Esophagus squamous epithelium (tissue), 4 donors: Measurements from ENCODE around the gene DTX3L.

Experiments used
- POLR2A ChIP-seq, 4 donors: fragments of 450-650 bp; IDR thresholded peaks; one replicate each; pipeline ENCODE4 v1.6.1; 2017; ENCODE audit warnings: antibody characterized with exemption in 4 of 4, mild to moderate bottlenecking in 4 of 4, moderate library complexity in 3 of 4
- TF ChIP-seq, protein P1 (sequence below), 6 experiments: fragments of 450-650 bp in 4 of 6; fragments of 200-600 bp in 2 of 6; sonication (generic) in 2 of 6; IDR thresholded peaks; one replicate each; pipeline ENCODE4 v1.5.1; 2016 to 2019; ENCODE audit warnings: antibody characterized with exemption in 6 of 6, mild to moderate bottlenecking in 4 of 6, moderate library complexity in 4 of 6

DNA sequence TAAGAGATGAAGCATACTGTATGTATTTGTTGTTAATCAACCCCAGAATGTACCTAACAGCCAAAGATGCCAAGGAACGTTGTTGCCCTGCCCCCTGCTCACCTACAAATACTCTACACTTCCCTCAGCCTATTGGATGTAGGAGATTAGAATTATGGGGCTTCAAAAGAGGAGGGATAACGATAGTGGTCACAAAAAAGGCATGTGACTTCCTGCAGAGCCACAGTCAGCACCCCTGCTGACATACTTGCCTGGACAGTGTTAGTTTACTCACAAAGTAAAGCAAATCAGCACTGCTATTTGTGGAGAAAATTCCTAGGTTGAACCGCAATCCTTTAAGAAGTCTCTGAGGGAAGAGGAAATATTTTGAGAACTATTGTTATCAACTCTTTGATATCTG lies 51.2 kb downstream of the DTX3L start:
- no peak for TF ChIP-seq POLR2A (IDR thresholded peaks at IDR 0.05)
- TF ChIP-seq, protein P1, sequence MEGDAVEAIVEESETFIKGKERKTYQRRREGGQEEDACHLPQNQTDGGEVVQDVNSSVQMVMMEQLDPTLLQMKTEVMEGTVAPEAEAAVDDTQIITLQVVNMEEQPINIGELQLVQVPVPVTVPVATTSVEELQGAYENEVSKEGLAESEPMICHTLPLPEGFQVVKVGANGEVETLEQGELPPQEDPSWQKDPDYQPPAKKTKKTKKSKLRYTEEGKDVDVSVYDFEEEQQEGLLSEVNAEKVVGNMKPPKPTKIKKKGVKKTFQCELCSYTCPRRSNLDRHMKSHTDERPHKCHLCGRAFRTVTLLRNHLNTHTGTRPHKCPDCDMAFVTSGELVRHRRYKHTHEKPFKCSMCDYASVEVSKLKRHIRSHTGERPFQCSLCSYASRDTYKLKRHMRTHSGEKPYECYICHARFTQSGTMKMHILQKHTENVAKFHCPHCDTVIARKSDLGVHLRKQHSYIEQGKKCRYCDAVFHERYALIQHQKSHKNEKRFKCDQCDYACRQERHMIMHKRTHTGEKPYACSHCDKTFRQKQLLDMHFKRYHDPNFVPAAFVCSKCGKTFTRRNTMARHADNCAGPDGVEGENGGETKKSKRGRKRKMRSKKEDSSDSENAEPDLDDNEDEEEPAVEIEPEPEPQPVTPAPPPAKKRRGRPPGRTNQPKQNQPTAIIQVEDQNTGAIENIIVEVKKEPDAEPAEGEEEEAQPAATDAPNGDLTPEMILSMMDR (IDR thresholded peaks at IDR 0.05), result no peak
